HG03103 (cell line): Measurements from ENCODE around the gene LAPTM5.

ENCODE experiments used
- ATAC-seq: cut with Tn5 transposase; IDR thresholded peaks from one replicate; pipeline ENCODE4 v1.9.1; 2021; ENCODE audit warnings: low read depth; ENCODE audit not compliant: unreplicated experiment

Gene LAPTM5

DNA sequence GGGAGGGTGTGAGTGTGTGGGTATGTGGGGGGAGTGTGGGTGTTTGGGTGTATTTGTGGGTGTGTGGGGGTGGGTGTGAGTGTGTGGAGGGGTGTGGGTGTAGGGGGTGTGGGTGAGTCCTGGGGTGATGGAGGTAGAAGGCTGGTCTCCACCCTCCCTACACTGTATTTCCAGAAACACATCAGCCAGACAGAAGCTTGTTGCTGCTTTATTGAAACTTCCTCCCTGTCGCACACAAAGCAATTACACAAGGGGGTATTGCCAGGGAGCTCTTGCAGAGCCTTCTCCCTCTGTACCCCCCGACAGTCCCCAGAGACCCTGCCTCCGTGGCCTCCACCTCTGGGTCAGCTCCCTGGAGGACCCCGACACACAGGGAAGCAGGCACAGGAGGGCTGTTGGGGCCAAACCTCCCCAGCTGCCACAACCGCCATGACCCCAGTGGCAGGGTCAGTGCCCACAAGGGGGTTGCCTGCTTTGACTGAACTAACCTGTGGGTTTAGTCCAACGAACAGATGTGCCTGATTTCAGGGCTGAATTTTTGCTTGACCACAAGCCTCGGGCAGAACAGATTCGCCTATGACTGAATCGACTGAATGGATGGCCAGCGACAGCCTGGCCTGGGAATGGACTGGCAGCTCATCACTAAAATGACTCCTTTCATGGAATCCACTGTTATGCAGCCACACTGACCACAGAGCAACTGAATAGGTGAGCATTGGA is 25.1 kb downstream of the LAPTM5 start:
- ATAC-seq = no peak

- ATAC-seq = no peak
Measured at GRCh38 chr1:30731806-30732276, 25.7 kb downstream of the LAPTM5 start.

DNA sequence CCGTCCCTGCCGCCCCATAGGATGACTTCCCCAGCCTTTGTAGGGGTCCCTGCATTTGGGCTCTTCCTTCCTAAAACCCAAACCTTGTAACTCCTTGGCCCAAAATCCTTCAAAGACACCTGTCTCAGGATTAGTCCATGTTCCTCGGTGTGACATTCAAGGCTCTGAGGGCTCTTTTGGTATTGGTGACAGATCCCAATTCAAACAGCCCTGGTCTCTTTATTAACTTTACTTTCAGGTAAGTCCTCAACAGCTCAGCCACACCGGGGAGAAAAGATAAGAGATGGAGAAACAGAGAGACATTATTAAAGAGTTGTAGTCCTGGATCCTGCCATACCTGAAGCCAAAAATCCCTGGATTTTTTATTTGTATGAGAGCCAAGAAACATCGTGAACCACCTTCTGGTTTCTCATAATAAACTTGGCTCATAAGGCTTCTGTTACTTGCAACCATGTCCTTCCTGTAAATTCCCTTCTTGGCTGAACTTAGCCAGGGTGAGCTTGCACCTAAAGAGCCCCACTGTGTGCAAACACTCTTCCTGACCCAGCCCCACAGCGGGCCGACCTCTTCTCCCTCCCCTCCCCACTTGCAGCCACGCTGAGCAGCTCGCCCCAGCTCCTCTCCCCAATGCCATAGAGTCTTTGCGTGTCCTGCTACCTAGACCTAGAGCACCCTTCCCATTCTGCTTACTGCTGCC is 26.3 kb downstream of the LAPTM5 start:
- no peak for ATAC-seq

DNA sequence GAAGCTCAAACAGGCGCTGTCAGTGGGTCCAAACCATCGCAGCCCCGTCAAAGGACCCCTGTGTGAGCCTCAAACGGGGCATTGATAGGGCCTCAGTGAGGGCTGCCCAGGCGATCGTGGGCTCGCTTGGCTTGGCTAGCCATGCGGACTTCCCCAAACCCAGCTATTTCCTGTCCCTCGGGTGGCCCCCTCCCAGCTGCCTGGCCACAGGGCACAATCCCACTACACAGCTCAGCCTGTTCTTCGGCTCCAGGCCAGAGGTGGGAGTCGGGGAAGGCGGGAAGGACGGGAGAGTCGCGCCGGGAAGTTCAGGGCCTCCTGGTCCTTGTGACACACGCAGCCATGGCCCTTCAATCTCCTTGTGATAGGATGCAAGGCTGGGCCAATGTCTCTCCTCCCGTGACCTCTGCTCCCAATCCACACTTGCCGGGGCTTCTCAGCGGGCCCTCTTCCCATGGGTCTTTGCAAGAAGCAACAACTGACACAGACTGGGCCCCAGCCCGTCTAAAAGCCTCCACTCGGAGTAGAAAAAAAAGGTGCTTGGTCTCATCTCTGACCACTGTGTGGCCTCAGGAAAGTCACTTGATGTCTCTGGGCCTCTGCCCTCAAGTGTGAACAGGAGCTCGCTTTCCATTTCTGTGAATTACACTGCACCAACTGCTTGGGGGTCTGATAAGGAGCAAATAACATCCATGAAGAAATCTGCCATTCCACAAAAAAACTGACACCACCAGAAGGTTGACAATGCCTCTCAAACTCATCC is 27.0 kb downstream of the LAPTM5 start:
- no peak for ATAC-seq

- no peak for ATAC-seq
Measured at GRCh38 chr1:30729901-30730300, 27.7 kb downstream of the LAPTM5 start.

GRCh38 chr1:30728832-30729638 is 28.5 kb downstream of the LAPTM5 start:
- no peak for ATAC-seq

DNA sequence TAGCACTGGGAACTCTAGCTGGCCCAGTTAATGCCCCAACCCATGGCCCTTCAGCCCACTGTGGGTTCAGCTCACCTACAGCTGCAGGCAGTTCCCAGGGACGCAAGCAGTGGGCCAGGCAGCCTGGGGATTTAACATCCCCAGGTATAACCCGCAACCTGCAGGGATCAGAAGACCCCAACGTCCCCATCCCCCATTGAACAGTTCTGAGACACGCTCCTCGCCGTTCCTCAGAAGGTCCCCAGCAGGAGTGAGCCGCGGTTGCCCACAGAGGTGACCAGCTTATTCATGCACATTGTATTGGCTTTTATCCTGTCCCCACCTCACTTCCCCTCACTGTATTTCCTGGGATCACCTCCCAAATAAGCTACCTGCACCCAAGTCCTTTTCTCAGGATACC is 29.2 kb downstream of the LAPTM5 start:
- ATAC-seq = no peak

DNA sequence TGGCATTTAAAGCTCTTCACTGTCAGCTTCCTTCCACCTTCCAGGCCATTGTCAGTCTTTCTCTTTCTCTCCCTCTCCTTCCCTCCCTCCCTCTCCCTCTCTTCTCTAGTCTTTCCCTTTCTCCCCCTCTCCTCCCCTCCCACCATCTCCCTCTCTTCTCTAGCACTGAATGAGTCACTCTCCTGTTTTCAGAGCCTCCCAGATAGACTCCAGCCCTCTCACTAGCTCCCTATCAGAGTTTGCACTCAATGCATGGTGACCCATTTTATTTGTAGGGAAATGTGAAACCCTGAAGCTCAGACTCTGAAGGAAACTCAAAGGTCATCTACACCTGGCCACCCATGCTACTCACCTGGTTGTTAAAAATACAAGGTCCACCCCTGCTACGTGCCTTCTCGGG is 29.8 kb downstream of the LAPTM5 start:
- ATAC-seq = no peak

DNA sequence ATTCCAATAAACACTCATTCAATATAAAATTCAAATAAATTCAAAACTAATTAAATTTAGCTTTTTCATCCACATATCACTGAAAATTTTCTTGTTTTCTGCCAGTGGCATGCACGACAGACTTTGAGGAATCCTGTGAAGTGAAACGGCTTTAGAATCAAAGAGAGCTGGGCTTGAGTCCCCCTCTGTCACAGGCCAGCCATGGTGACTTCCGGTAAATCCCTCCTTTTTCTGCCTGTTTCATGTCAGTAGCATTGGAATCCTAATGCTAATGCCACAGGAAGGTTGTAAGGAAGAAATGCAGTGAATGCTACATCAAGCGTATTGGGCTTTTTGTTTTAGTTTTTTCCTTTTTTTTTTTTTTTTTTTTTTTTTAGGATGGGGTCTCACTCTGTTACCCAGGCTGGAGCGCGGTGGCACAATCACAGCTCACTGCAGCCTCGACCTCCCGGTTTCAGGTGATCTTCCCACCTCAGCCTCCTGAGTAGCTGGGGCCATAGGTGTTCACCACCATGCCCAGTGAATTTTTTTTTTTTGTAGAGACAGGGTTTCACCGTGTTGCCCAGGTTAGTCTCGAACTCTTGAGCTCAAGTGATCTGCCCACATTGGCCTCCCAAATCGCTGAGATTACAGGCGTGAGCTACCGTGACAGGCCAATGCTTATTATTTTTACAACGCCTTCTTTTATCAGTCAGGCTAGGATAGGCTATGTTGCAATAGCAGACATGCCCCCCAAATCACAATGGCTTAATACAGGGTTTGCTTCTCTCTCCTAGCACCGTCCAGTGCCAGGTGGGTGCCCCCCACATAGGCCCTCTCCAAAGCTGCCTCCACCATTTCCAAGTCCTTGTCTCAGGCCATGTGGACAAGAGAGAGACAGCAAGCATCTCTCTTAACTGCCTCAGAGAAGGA is 30.5 kb downstream of the LAPTM5 start:
- ATAC-seq = no peak

- ATAC-seq = no peak
Measured at GRCh38 chr1:30726236-30726635, 31.3 kb downstream of the LAPTM5 start.

GRCh38 chr1:30725450-30726095 is 32.0 kb downstream of the LAPTM5 start:
- no peak for ATAC-seq

GRCh38 chr1:30724655-30725421 is 32.7 kb downstream of the LAPTM5 start:
- ATAC-seq = no peak

- ATAC-seq = no peak
Measured at GRCh38 chr1:30724175-30724574, 33.4 kb downstream of the LAPTM5 start.

DNA sequence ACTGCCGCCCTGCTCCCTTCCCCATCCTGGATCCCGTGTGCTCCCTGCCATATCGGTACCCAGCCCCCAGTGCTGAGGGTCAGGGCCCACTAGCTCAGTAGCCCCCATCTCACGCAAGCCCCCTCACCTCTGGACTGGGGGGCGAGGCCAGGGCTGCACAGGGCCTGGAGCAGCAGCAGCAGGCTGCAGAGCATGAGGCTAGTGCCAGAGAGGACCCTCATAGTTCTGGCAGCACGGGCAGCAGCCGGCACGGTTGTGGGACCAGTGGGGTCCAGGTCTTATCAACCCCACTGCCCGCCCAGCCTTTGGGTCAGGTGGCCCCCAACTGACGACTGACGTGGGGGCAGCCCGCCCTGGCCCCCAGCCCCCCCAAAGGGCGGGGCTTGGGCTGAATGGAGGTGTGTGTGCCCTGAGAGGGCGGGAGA is 34.2 kb downstream of the LAPTM5 start, which contains the start of gene MATN1:
TSS of gene MATN1 (minus strand) at position 255 of the 425 bp plus-strand sequence. CDS start at position 221, 34 bp downstream.
- ATAC-seq = no peak

GRCh38 chr1:30721812-30722537 is 35.6 kb downstream of the LAPTM5 start:
- no peak for ATAC-seq

DNA sequence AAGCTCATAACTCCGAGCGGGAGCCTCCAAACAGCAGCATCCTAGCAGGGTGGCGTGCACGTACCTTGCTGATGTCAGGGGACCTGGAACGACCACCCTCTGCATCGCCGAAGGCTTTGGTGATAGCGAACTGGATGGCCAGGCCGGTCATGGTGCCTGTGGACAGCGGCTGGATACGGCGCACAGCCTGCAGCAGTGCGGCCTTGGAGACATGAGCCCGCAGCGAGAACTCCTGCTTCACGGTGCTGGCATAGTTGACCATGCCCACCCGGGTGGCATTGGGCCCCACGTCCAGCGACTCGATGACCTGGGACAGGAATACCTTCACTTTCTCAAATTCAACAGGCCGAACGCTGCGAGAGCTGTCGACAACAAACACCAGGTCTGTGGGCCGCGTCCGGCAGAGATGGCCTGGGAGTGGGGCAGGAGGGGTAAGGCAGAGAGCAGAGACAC is 36.2 kb downstream of the LAPTM5 start:
- ATAC-seq = no peak
